Measurements from ENCODE around the gene DOCK1.
"Not testable (repeated sequence)": the region's sequence is repeated elsewhere in the genome, so short reads cannot be mapped to it uniquely, and the experiment has no call there.

Gene DOCK1

DNA sequence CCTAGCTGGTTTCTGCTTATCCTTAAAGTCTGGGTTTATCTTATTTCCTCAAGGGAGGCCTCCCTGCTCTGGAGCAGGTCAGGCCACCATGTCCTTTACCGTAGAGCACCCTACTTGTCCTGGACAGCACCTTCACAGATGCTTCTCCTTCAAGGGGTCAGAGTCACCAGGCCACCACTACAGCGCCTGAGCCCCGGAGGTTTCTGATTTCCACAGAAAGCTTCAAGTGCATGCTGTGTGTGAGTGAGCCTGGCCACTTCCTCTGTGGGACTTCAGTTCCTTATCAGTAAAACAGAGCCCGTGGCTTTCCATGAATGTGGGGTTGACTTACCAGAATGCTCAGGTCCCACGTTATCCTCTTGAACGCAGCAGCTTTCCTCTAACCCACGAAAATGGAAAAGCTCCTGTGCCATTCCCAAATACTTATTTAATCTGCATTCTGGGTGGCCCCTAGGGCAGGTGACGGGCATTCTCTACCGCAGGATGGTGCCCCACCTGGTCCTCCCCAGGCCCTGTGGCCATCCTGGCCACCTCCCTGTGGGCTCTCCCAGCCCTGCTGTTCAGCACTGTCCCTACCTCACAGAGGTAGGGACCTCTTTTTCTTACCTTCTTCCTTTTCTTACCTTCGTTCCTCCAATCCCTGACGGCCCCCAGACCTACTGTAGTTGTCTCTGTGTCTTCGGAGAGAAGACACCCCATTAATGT lies 1.4 kb upstream of the DOCK1 start:
- no peak for DNase-seq

DNA sequence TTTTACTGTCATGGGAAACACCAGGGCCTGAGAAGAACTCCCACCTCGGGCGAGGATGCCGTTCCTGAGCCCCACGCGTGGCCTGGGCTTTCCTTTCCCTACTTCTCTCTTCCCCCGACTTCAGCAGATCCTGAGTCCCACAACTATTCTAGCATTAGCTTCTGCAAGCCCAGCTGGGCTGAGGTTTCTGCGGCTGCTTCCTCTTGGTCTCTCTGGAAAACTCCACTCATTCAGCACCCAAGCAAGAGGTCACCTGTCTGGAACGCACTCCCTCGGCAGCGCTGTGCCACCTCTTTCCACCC lies 761 bp upstream of the DOCK1 start:
- no peak for DNase-seq

DNA sequence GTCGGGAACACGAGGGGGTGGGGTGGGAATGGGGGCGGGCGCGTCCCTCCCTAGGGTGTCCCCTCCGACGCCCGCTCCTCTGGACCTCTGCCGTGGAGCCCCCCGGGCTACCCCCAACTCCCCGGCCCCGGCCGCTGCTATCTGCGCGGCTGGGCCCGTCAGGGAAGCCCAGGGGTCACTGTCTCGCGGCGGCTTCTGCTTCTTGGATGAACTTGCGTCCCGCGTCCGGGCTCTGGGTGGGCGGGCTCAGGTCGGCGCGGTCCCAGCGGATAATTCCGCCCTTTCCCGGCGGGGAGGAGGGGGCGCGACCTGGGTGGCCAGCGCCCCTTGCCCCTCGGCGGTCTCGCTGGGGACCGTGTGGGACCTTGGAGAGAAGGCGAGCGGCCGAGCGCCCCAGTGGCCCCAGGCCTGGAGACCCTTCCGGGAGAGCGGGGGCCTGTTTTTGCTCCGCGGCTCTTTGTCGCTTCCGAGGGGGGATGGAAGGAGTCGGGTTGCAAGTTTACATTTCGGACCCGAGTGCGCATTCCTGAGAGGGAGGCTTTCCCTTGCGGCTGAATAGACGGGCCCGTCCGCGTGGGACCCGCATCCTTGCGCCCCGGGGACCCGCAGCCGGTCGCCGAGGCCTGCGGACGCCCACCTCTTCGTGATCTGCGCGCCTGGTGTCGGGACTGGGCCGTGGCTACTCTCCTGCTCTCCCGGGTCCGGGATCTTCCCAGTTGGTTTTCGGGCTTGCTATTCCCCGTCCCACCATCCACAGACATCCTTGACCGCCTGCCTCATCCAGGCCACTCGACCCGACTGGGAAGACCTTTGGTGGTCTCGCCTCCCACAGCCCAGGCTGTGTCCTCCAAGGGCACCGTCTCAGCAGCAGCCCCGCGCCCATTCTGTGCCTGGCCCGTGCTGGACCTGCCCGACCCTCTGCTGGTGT lies 812 bp downstream of the DOCK1 start:
- DNase-seq = no peak

DNA sequence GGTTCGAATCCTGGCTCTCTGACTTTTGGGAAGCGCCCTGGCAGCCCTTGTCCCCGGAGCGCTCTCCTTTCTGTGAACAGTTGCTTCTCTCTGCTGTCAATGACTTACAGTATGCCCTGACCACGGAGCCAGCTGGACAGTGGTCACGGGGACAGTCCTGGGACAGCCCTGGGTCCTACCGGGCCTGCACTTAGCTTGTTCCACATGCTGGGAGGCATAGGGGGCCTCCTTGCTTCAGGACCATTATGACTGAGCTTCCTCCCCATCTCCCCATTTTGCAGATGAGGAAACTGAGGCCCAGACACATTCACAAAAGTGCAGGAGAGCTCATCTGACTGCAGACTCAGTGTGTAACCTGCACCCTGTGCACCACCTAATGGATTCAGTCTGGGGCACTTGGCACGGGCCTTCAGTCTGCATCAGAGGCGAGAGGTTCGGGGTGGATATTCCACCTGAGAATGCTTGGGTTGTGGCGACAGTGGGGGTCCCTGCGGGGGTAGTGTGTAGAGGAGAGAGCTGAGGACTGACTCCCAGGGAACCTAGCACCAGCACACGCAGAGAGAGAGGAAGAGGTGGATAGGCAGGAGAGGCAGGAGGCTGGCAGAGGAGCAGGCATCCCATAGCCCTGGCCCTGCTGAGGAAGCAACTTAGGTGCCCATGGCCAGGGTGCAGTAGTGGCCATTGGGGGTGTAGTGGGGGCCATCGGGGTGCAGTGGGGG lies 1.6 kb downstream of the DOCK1 start:
- no peak for DNase-seq

DNA sequence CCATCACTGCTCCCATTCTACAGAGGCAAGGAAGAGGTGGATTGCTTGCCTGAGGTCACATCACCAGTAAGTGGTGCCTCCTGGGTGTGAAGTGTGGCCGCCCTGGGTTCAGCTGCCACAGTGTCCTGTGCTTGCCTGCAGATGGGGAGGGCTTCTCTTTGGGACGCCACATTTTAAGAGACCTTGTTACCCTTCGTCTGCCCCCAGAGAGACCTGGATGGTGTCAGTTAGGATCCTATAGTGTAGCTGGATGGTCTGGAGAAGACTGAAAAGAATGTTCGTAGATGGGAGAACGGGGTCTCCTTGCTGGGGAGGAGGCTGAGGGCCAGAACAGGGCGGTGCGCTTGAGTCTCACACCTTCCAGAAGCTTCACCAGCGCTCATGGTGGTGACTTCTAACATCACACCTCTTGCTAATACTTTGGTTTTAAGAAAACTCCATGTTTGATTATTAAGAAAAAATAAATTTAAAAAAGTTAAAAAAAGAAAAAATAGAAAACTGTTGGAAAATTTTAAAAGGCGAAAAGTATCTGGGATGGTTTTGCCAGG lies 2.3 kb downstream of the DOCK1 start:
- DNase-seq = no peak

DNA sequence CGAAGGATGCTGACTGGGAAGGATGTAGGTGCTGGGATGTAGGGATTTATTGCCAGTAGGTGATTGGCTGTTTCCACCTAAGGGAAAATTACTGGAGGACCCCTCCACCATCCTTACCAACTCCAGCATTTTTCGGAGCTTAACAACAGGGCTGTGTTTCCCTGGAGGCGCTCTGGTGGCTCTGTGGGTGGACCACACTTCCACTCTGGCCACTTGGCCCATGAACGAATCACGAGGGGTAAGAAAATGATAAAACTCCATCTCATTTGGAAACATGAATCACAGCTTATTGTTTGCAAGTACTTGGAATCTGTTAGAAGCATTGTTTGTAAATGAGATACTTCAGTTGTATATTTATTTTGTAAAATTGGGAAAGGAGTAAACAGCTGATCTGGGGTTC lies 3.0 kb downstream of the DOCK1 start:
- no peak for DNase-seq

DNA sequence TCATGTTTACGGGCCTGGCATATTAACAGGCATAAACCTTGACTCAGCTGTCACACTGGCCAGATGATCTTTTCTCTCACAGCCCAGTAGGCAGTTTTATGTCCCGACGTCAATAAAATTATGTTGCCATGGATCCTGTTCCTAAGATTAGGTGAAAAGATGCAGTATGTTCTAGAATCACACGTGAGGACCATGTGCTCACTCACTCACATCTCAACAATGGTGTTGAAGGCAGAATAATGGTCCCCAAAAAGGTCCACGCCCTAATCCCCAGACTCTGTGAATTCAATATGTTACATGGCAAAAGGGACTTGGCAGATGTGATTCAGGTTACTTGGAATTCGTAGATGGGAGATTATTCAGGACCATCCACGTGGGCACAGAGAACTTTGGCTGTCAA lies 3.5 kb downstream of the DOCK1 start:
- no peak for DNase-seq

GRCh38 chr10:126909147-126909546 lies 3.9 kb downstream of the DOCK1 start:
- no peak for DNase-seq

- DNase-seq = no peak
Measured at GRCh38 chr10:126910196-126910595, 5.0 kb downstream of the DOCK1 start.

DNA sequence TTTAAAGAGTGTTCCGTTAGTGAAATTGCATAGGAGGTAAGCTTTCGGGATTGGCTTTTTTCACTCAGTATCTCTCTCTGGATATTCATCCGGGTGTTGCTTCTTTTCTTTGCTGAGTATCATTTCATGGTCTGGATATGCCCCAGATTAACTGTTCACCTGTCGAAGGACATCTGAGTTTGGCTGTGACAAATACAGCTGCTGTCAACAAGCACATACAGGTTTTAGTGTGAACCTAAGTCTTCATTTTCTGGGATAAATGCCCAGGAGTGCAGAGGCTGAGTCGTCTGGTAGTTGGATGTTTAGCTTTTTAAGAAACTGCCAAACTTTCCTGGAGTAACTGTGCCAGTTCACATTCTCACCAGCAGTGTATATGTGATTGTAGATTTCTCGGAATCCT lies 5.6 kb downstream of the DOCK1 start:
- DNase-seq = no peak

DNA sequence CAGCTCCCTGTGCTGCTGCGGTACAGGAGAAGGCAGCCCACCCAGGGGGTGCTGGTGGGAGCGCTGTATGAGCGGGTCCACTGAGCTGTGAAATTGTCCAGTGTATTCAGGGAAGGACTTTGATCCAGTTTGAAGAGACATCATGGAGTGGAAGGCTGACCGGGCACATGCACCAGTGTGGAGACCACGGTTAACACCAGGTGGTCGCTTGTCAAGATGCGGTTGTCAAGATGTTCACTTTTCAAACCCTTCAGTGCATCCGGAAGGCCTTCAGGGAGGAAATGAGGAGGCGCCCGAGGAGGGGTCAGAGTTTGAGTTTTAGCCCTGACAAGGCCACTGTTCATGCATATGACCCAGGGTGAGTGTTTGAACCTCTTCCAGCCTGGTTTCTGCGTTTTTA lies 6.1 kb downstream of the DOCK1 start:
- DNase-seq = no peak

GRCh38 chr10:126913316-126913715 lies 8.1 kb downstream of the DOCK1 start:
- no peak for DNase-seq

DNA sequence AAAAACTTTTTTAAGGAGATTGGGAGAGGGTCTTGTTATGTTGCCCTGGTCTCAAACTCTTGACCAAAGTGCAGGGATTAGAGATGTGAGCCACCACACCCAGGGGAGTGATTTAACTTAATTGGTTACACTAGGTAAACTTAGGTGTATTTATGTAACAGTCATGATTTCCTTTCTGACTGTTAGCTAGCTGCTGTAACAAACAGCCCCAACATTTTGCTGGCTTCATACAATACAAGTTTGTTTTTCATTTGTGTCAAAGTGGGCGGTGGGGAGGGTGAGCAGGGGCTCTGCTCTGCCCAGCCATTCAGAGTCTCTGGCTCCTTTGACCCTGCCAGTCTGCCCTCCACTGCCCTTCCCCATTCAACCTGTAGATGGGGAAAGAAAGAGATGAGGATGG lies 9.3 kb downstream of the DOCK1 start:
- no peak for DNase-seq

DNA sequence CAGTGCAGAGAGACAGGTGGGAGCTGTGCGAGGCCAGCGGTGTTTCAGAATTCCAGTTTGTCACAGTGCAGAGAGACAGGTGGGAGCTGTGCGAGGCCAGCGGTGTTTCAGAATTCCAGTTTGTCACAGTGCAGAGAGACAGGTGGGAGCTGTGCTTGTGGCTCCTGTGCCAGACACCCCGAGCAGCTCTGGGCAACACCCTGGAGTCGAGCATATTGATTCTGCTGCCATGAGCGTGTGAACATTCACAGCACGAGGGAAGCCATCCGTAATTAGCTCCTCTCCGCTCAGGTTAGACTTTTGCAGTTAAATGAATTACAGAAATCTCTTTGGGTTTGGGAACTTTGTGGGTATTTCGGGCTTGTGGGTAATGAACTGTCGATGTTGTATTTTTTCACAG lies 11.7 kb downstream of the DOCK1 start:
- DNase-seq = not testable (repeated sequence)

DNA sequence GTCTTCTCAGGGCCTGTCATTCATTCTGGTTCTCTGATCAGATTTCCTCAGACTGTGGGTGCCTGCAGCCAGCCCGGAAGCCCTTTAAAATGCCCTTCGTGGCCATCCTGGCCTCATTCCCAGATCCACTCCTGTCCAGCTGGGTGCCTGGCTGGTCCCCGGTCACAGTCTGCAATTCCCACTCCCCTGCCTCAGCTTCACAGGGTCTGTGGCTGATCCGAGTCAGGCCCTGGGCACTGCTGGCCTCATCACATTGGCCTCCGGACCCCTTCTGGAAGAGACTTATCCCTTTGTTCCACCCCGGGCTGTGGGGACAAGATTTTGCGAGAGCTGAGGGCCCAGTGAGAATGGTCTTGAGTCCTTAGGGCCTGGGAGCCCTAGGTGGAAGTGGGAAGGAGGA lies 12.1 kb downstream of the DOCK1 start:
- no peak for DNase-seq

GRCh38 chr10:126917975-126918908 lies 13.0 kb downstream of the DOCK1 start:
- DNase-seq = no peak

DNA sequence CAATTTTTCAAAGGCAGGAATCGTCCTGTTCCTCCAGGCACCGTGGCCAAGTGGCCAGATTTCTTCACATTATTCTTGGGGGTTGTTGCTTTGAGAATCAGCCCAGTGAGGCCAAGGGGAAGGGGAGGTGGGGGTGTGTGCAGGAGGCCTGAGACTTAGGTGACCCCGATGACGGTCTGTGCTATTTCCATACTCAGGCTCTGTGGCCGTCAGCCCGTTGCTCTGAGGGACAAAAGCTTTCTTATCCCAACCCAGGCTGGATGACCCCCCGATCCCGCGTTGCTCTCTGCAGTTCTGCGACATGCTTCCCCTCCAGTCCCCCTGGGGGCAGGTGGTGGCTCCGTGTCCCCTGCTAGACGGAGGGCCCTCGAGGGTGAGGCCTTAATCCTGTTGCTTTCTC lies 14.2 kb downstream of the DOCK1 start:
- DNase-seq = no peak

GRCh38 chr10:126921162-126921561 lies 15.9 kb downstream of the DOCK1 start:
- no peak for DNase-seq

- DNase-seq = no peak
Measured at GRCh38 chr10:126921974-126922525, 16.8 kb downstream of the DOCK1 start.

- no peak for DNase-seq
Measured at GRCh38 chr10:126924180-126924914, 19.1 kb downstream of the DOCK1 start.

GRCh38 chr10:126924915-126925300 lies 19.7 kb downstream of the DOCK1 start:
- DNase-seq = no peak
